DMS79 treated with DMSO at 0.1 percent for 48 hours (cell line): Measurements from ENCODE around the gene SLC12A7.

Experiments
- DNase-seq: peaks from one replicate; lab custom pipeline; 2025; lab: John Stamatoyannopoulos, UW

The SLC12A7 gene

DNA sequence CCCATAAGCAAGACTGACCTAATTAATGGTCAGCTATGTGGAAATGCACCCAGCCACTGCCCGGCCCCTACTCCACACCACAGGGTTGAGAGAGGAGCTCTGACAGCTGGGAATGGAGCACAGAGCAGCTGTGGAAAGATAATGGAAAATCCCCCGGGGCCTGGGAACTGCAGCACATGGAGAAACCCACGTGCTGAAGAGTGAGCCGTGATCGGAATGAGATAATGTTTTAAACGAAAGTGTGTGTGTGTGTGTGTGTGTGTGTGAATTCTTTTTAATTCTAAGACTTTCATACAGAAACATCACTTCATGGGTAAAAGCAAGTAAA lies 13.1 kb upstream of the SLC12A7 start:
- no peak for DNase-seq

DNA sequence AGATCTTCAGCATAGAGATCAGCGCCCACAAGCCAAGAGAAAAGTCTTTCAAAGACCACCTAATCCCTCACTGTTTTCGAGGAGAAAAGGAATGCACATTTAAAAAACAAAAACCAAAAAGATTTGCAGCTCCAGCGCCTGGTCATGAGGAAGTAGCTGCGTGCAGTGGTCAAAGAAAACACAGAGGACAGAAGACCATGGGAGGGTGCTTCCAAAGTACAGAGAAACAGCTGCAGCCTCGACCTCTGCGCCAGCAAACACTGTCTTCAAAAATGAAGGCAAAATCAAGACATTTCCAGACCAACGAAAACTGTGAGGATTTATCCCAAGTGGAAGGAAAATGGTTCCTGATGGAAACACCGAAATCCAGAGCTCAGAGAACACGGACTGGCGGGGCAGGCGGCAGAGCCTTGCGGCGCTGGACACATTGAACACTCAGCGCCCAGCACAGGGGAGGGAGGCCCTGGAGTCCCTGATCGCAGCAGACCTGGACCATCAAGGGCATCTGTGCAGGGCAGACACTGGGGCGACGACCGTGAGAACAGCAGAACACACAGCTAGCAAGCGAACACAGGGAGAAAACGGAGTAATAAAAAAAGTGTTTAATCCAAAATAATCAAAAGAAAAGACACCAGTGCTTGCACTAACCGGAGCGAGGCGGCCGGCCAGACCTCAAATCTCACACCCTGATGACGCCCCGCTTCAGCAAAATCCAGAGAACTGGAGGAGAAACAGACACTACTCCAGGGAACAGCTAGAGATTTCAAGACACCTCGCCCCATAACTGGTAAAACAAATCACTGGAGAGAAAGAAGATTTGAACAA lies 12.6 kb upstream of the SLC12A7 start:
- DNase-seq = no peak

DNA sequence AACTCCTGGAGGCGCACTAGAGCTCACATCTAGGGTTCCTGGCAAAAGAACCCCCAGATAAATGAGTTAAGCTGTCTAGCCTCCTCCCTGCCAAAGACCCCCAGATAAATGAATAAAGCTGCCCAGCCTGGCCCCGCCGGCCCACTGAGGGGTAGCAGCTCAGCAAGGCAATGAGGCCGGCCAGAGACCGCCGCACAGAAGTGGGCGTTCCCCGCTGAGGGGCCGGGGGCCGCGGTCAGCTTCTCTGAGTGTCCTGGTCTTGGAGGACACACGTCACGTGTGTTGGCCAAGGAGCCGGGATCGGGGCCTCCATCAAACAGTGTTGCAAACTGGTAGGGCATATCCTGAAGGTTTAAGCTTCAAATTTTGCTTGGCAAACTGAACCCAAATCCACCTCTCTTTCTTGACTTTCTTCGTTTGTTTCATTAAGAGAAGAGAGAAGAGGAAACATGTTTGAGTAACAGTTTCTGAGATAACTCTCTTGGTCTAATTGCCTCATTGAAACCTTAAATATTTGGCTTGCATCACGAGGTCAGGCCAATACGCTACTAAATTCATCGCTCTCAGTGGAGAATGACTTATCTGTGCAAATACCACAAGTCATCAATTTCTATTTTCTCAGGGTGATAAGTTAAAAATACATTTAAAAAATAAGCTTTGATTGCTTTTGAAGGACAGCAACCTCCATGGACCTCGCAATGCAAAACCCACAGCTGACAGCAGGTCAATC lies 11.7 kb upstream of the SLC12A7 start:
- DNase-seq = no peak

DNA sequence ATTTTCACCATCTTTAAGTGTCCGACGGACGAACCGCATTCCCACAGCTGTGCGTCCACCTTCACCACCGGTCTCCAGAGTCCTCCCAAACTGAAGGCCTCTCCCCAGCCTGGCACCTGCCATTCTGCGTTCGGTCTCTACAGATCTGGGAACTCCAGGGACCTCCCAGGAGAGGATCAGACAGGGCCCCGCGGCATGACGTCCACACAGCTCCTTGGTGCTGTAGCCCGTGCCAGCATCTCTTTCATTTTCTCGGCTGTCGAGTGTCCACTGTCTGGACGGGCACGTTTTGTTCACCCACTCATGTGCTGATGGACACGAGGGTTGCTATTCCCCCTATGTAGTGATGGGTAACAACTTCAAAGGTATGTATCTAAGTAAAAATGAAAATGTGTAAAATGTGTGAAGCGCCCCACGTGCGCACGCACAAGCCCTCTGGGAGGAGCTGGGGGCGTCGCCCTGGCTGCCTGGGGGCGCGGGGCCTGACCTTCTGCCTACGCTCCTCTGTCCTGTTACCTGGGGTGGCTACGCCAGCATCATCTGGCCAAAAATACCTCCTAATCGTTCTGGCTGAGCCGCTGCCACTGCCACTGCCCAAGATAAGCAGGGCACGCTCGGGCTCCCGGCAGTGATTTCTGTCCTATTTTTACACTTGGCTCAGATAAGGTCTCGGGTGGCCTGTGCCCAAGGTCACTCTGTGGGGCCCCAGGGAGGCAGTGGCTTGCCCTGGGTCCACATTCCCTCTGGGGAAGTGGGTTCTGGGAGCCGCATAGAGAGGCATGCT lies 10.8 kb upstream of the SLC12A7 start:
- no peak for DNase-seq

DNA sequence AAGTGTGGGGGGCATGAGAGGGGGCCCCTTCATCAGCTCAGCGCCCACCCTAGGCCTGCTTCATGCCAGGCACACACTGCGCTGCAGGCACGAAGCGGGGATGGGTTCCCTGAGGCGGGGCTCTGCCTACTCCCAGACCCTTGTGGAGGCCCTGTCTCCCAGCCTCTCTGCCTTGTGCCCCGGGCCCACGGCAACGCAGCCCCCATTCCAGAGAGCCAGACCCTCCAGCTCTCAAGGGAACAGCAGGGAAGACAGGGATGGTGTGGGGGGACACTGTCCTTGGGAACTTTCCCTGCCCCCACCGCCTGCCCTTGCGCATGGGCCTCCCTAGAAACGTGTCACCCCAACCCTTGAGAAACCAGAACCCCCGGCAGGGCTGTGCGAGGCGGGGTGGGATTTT lies 10.0 kb upstream of the SLC12A7 start:
- no peak for DNase-seq

DNA sequence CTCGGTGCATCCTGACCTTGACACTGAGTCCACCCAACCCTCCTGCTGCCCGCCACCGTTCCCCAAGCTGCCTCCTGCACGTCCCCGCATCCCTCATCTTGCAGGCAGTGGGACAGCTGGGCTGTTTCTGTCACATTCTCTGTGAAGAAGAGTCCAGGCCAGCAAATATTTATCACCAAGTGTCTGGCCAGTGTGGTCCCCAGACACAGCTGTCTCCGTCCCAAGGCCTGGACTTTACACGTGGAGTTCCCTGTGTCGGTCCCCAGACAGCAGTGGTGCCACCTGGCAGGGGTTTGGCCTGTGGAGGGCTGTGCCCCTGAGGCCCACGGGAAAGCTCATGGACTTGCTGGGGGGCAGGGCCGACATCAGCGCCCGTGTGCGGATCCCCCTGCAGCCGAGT lies 9.2 kb upstream of the SLC12A7 start:
- no peak for DNase-seq

DNA sequence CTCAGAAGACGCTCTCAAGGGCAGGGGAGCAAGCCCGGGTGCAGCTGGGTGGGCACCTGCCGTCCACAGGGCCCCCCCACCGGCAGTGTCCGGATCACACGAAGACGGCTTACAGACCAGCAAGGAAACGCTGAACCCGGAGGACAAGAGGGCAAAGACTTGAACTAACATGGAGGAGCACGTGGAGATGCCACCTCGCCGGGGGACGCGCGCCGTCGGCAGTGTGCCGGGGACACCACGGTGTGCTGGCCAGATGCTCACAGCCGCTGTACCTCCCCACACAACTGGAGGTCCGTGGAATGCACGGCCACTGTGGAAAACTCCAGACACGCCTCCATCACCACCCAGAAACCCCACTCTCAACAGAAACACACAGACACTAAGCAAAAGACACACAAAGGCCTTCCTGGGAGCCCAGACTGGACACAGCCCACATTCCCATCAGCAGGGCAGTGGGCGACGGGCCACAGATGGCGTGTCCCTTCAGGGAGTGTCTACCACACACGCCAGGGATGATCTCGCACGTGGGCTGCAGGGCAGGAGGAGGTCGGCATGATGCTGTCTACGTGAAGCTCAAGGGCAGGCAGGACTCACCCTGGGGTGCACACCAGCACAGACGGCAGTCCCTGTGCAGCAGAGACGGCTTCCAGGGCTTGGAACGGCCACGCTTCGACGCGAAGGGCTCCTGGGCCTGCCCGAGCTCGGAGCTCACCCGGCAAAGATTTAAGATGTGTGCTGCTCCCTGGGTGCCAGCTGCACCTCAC lies 8.6 kb upstream of the SLC12A7 start:
- no peak for DNase-seq

DNA sequence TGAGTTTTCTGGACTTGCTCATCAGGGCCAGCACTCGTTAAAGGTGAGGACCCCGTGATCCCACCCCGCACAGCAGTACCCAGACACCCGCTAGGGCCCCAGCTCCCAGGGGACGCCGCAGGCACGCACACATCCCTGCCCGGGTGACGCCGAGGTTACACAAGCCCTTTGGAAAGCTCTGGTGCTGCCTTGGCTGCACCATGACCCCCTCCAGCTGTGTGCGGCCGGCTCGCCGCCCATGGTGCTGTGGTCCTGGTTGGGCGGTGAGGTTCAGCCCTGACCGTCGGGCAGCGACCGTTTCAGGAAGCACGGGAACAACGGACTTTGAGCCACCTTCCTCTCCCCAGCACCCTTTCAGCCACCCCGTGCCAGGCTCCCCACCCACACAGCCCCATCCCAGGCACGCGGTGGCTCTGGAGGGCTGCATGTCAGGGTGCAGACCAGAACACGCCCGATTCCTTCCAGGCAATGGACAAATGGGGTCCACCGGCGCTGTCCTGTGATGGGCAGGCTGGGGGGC lies 7.5 kb upstream of the SLC12A7 start:
- no peak for DNase-seq

DNA sequence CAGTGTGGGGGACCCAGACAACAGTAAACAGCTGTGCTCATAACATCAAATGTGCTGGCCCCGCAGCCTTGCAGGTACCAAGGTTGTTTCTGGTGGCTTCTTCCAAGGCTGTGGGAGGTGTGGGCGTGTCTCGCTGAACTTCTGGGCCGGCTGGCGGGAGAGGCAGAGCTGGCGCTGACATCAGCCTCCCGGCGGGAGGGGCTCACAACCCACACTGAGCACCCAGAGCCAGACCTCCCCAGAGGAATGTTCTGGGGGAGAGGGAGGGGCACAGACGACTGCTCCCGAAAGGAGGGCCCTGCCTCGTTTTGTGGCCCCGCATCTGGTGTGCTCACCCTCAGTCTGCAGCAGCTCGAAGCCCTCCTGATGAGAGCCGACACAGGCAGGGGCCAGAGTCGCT lies 6.9 kb upstream of the SLC12A7 start:
- DNase-seq = peak; percentile 46

DNA sequence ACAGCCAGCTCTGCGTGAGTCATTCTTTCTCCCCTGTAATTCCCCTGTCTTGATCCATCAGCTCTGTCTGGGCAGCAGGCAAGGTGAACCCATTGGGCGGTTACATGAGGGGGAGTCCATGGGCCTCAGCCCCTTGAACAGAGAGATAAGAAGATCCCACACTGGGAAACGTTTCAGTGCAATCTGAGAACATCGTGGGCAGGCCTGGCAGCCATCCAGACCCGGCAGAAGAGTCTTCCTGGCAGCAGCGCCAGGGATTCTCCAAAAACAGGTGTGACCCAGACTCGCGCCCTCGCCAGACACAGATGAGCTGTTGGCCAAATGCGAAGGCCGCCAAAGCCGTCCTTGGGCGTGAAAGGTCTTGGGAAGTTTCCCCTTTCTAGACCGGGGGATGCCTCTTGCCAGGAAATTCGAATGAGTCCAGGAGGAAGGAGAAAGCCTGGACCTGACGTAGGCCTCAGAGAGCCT lies 6.4 kb upstream of the SLC12A7 start:
- DNase-seq = peak; percentile 68

DNA sequence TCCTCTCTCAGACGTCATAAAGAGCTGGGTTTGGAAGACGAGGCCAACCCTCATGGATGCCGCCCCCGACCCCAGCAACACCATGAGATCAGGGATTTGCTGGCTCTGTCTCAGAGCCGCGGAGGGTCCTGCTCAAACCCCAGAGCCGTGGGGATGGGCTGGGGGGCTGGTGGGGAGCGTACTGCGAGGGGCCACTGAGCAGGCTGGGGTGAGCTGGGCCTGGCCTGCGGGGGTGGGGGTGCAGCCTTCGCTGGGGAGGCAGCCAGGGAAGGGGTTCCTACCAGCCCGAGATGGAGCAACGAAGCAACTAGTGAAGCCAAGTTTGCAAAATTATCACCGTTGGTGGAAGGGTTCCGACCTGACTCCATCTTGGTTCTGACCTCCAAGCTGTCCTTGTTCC lies 5.1 kb upstream of the SLC12A7 start:
- no peak for DNase-seq

DNA sequence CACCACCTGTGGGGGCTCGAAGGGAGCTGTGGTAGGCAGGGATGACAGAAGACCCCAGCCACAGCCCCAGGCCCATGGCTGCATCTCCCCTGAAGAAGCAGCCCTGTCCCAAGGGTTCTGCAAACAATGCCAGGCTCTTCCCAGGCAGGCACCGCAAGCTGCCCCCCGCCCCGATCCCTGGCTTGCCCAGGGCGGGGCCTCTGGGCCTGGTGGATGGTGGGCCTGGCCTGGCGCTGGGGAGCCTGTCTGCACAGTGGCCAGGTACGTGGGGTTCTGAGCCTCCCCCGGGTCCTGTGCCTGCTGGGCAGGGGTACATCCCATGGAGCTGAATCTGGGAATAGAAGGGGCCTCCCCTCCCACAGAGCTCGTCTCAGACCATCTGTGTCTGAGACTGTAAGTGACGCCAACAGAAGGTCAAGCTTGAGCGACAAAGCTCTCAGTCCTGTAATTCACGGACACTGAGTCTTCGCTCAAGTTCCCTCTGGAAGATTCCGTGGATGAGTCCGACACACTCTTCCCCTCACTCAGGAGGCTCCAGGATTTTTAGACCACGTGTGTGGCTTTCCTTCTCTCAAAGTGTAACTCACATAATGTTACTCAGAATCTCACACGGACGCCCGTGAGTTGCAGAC lies 4.4 kb upstream of the SLC12A7 start:
- no peak for DNase-seq

DNA sequence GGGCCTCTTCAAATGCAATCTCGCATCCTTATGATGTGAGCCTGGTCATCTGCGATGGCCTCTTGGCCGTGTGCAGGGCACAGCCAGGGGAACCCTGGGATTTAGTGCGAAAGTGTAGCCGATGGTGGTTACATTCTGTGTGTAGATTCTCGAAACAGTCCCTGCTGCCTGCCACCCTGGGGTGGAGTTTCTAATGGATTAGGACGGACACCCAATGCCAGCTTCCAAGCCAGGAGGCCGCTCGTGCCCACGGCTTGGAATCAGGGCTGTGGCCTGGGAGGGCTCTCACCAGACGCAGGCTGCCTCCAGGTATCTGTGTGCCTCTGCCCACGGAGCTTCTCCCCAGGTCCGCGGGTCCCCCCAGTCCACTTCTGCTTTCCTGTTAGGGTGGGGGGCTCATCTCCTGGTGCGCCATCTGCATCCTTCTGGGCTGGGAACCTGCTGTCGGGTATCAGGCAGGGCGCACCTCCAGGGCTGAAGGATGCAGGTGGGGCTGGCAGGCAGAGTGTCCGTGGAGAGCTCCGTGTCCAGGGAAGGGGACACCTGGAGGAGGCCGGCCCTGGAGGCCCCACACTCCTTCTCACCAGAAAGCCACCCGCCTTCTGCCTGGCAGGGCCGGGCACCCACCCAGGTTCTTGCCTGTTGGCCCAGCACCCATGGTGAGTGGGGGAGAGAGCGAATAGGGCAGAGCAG lies 3.4 kb upstream of the SLC12A7 start:
- no peak for DNase-seq

DNA sequence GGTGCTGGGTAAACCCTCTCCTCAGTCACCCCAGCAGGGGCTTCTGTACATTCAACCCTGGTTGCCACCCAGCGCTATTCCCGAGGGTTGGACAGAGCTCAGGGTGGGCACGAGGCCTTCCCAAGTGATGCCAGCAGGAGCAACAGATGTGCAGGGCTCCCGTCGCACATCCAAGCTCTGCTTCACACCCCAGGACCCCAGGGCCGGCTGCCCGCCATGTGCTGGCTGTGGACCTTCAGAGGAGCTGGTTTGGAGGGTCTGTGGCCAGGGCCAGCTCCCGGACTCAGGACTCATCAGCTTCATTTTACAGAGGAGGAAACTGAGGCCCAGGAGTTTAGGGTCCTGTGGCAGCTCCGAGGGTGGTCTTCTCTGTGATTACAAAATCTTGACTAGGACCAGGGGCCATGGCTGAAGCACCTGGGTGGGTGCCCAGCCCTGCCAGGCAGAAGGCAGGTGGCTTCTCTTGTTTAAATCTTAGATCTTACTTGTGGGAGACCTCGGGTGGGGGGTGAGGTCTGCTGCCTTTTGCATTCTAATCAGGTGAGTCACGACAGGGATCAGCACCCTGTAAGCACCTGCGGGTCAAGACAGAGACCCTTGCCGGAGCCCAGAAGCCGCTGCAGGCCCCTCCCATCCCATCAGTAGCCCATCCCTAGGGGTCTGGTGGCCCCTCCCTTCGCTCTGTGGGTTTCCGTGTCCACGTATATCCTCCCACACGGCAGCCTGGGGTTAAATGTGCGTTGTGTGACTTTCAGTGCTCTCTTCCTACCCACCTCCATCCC lies 2.1 kb upstream of the SLC12A7 start:
- DNase-seq = no peak

DNA sequence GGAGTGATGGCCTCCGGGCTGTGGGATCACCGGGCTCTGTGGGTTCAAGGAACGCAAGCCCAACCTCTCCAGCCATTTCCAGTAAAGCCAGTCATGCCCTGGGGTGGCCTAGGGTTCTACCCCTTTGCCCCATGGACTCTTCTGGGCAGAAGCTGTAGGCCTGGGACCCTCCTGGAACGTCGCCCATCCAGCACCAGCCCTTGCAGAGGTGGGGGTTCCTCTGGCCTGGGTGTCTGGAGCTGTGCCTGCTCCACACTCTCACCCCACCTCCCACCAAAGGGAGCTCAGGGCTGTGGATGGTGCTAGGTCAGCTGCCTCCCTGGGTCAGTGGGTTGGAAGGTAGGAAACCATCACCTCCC lies 1.4 kb upstream of the SLC12A7 start:
- no peak for DNase-seq

DNA sequence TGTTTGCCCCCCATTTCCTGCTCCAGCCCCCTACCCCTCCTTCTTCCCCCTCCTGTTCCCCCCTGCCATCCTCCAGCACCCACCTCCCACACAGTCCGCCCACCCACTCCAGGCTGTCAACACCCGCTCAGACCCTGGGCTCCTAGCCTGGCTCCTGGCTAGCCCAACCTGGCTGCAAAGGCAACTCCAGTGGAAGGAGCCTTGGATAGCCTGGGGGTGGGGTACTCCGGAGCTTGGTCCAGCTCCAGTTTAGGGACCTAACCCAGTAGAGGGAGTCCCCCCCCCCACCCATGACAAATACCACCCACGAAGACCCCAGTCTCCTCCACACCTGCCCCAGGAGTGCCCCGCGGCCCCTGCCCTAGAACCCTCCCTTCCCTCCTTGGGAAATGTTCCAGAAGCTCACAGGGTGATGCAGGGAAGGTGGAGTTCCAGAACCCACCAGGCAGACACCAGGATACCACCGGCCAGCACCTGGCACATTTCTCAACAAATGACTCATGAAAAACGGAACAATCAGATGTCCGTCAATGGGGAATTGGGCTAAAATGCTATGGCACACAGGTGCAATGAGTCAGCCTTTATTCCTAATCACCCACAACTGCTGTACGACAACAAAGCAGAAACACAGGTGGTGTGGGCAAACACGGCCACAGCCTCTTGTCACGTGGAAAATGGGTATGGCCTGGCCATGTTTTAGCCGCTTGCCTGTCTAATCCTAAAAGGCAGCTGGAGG lies 901 bp upstream of the SLC12A7 start:
- no peak for DNase-seq

DNA sequence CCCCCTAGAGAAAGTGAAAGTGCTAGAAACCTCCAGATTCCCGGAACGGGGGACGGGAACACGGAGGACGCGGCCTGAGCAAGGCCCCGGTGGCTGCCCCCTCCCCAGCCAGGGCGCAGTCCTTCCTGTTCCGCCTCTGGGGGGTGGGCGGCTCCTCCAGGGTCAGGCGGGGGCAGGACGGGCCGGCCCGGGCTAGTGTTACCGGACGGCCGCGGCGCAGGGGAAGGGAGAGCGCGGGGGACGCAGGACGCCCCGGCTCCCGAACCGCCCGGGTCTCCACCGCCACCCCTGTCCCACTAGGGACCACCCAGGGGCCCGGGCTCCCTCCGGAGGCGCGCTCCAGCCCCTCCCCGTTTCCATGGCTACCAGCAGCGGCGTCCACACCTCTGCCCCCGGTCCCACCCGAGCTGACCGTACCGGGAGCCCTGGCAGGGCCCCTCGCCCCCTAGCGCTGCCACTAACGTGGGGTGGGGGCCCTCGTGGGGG lies 579 bp downstream of the SLC12A7 start:
- no peak for DNase-seq

DNA sequence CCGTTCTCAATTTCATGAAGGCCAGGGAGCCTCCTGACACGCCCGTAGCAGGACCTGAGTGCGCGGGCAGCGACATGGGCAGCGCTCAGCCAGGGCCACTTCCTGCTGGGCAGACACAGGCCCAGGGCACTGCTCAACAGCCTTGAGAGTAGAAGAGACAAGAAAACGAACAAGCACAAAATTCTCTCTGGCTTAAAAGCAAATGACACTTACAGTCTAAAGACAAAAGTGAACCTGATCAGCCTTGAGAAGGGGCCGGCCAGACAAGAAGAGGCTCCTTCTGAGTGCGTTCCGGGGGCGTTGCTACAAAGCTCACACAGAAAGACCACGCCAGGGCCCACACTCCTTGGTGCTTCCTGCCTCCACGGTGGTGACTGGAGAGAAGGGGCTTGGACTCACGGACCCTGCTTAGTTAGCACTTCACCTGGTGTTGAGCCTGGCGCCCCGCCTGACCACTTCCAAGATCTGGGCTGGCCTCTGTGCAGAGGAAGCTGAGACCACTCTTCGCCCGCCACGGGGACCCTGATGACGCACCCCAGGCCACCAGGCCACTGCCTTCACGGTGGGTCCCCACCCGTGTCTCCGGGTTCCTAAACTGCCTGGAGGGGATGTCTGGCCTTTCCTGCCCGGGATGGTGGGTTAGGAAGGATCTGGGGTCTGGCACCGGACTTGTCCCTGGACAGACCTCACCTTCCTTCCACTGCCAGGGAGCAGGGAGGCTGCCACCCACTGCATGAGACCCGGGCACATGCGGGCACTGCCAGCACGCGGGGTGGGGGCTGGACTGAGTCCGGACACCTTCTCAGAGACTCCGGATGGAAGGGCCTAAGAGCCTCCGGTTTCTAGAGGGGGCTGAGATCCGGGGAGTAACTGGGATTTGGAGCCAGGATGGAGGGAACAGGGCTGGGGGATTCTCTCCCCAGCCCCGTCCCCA lies 1.3 kb downstream of the SLC12A7 start:
- no peak for DNase-seq
